ENCODE results near the gene EXOC3L4.
"Not testable (repeated sequence)": the region's sequence is repeated elsewhere in the genome, so short reads cannot be mapped to it uniquely, and the experiment has no call there.

EXOC3L4 gene

DNA sequence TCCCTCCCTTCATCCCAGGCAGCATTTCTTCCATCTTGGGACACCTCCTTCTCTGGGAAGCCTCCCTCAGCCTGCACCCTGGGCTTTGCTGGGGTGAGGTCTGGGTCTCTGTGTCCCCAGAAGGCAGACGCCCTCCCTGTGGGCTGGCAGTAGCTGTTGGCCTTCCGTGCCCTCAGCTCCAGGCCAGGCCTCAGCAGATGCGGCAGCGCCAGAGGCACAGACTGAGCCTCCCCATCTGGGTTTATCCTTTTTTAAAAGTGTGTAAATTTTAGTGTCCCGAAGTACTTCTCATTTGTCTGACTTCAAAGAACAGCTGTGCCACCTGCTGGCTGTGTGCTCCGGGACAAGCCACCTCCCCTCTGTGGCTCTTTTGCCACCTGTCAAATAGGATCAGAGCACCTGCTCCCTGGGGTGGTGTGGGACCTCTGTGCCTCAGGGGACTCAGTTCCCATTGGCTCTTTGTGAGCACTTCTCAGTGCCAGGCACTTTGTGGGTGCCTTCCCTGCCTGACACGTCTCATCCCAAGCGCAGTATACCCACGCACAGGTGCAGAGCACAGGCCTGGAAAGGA lies 11.1 kb downstream of the EXOC3L4 start:
- no peak for DNase-seq (ENCODE audit: low read depth)

DNA sequence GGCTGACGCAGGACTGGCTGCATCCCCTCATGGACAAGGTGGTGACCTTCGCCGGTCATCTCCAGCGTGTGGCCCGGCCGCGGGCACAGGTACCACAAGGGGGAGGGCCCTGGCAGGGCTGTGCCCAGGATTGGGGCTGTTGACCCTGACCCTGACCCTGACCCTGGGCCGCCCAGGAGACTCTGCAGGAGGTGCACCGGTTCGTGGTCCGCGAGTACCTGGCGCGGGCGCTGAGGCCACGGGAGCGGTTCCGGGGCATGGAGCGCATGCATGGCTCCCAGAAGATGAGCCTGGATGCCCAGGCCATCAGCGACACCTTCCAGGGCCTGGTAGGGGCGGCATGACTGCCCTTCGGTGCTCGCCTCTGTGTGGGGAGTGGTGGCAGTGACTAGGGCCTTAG lies 12.9 kb downstream of the EXOC3L4 start:
- DNase-seq (ENCODE audit: low read depth), result no peak

DNA sequence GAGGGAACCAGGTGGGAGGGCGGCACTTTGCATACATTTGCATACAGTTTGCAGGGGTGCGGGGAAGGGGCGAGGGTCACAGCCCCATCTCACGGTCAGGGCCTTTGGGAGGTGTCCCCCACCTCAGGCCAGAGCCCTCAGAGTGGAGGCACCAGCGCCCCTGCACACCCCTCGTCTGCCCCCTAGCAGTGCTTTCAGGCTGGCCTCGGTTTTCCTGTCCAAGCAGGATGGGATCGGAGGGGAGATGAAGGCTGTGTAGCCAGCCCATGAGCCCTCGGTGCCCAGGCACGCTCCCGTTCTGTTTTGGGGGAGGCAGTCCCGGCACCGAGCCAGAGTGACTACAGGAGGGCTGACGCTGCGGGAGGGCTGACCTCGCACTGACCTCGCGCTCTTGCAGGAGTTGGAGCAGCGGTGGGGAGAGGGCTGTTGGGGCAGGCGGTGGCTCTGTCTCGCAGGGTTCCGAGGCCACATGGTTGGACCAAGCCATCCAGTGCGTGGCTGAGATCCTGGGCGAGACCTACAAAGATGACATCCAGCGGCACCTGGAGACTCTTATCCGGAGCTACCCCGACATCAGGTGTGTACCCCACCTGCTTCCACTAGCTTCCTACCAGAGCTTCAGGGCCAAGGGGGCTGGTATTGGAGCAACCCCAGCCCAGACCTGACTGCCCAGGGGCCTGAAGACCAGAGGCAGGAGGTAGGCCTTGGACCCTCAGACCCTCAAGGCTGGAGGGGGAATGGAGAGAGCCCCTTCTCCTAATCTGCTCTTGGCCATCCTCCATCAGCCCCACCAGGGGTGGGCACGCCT lies 13.6 kb downstream of the EXOC3L4 start:
- DNase-seq (ENCODE audit: low read depth), result no peak

DNA sequence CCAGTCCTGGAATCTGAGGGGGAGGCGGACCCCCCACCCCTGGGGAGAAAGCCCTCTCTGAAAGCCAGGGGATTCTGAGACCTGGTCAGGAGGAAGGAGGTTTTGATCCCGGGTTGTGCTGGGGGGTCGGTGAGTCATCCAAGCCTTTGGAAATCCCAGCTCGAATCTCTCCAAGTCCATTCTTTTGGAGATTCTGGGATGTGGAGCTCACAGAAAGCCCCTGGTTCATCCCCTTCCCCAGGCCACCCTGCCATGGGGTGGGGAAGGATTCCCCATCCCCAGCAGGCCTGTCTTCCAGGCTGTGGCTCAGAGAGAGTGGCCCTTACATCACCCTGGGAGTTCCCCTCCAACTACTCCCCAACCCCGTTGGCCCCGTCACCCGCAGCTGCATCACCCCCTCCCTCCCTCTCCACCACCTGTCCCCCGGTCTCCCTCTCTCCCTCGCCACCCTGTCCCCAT lies 14.3 kb downstream of the EXOC3L4 start:
- peak; percentile 39 for DNase-seq (ENCODE audit: low read depth)

DNA sequence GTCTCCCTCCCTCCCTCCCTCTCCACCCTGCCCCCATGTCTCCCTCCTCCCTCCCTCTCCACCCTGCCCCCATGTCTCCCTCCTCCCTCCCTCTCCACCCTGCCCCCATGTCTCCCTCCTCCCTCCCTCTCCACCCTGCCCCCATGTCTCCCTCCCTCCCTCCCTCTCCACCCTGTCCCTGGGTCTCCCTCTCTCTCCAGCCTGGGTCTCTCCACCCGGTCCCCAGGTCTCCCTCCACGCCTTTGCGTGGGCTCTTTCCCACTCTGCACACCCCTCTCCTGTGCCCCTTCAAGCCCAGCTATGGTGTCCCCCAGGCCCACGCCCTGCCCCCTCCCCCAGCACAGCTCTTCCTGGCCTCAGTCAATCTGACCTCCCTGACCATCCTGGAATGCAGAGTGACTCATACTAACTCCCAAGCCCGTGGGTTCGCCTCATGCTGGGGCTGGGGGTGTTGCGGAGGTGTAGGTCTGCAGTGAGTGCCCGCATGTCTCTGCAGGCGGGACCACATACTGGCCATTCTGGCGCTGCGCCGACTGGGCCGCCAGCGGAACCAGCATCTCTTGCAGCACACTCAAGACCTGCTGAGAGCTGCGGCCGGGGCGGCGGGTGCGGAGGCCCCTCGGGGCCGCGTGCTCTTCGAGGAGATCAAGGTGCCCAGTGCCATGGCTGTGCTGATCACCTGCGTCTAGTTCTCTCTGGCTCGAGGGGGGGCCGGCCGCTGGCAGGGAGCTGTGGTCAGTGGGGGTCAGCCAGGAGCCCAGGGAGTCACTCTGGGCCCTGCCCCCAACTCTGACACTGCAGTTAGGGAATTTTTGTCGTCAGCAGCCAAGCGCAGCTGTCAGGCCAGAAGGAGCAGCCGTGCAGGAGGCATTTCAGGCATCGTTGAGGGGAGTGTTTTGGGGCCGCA lies 15.3 kb downstream of the EXOC3L4 start:
- peak; percentile 64 for DNase-seq (ENCODE audit: low read depth)

DNA sequence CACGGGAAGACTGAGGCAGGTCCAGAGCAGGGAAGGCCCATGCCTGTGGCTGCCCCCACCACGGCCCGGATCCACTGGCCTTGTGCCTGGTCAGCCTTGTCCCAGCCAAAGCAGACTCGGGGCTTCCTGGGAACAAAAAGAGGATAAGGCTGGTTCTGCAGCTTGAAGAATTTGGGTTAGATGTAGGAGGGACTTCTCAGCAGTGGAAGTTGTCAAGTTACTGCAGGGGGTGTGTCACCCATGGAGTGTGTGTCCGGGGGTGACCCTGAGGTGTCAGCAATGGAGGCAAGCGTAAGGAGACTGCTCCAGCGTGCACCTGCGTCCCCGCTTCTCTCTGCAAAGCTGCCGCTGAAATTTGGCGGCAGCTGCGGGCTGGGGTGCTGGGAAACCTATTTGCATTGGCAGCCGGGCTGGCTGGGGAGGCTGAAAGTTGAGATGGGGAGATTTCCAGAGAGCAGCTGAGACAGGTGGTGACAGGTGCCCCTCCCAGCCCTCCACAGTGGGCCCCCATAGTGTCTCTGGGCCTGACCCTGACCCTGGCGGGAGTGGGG lies 16.2 kb downstream of the EXOC3L4 start:
- no peak for DNase-seq (ENCODE audit: low read depth)

DNA sequence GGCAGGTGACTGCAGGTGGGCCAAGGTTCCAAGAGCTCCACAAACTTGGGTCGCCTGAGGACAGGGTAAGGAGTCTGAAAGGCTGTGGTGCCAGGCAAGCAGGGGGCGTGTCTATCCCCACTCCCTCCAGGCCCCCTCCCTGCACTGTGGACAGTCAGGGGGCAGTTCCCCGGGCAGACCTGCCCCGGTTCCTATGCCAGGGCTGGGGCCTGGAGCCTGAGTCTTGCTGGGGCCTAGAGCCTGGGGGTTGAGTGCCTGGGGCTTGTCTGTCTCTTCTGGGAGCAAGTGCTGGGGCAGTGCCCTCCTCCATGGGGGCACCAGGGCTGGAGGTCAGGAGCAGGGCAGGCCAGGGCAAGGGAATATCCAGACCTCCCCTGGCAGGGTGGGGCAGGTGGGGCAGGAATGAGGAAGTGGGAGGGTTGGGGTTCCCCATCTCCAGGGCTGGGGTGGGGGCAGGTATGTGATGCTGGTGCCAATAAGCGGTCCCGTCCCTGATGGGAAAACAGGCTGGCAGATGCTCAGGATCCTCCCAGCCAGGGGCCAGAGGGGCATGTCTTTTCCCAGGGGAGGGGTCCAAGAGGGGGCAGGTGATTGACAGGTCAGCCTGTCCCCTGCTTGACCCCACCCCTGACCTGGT lies 16.8 kb downstream of the EXOC3L4 start:
- DNase-seq (ENCODE audit: low read depth), result no peak

DNA sequence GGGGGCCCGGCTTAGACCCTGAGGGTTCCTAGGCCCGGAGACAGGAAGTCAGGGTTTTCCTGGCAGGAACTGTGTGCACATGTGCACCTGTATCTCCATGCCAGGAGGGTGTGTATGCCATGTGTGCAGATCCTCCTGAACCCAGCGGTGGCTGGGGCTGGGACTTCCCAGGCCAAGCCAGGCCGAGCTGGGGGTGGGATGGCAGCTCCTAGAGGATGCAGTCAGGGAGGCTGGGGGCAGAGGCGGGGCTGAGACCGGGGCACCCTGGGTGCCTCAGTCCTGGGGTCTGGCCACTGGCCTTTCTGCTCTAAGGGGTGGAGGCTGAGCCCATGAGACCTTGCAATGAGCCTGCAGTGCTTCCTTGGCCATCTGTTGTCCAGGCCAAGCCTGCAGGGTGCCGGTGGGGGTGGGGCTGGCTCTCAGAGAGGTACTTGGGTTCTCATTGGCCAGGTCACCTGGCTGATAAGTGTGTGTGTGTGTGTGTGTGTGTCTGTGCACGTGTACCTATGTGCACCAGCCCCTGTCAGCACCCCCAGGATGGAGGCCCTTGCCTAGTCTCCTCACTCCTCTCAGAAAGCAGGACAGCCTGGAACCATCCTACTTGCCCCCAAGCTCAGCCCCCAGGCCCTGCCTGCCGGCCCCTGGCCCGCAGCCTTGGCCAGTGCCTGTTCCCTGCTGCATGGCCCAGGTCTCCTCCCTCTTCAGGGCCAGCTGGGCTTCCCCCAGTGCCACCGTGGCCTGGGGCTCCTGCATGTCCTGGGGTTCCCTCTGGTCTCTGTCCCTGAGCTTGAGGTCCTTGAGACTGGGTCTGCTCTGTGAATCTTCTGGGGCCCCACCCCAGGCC lies 18.1 kb downstream of the EXOC3L4 start:
- no peak for DNase-seq (ENCODE audit: low read depth)

DNA sequence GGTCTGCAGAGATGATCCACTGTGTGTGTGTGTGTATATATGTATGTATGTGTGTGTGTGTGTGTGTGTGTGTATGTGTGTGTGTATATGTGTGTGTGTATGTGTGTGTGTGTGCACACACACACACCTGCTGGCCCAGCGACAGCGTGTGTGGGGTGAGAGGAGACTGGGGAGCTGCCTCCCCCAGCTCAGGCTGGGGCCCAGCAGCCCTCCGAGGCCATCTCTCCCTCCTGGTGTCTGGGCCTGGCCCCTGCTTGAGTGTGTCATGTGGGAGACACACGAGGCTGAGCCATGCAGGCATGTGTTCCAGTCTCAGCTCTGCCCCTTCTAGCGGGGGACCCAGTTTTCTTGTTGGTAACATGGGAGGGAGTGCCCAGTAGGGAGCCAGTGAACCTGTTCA lies 18.8 kb downstream of the EXOC3L4 start:
- DNase-seq (ENCODE audit: low read depth), result no peak

DNA sequence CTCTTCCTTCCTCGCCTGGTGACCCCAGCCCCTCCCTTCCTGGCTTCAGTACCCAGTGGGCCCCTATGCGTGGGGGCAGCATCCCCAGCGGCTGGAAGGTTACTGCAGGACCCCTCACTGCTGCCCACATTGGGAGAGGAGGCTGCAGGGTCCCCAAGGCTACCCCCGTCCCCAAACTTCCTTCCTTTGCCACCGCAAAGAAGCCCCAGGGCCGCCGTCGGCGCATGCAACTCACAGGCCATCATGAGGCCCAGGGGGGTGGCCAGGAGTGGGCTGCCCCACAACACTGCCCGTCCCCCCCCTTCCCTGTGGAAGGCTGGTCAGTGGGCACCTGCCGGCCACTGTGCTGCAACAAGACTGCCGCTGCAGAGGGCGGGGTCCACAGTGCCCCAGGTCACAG lies 19.2 kb downstream of the EXOC3L4 start:
- DNase-seq (ENCODE audit: low read depth), result no peak

DNA sequence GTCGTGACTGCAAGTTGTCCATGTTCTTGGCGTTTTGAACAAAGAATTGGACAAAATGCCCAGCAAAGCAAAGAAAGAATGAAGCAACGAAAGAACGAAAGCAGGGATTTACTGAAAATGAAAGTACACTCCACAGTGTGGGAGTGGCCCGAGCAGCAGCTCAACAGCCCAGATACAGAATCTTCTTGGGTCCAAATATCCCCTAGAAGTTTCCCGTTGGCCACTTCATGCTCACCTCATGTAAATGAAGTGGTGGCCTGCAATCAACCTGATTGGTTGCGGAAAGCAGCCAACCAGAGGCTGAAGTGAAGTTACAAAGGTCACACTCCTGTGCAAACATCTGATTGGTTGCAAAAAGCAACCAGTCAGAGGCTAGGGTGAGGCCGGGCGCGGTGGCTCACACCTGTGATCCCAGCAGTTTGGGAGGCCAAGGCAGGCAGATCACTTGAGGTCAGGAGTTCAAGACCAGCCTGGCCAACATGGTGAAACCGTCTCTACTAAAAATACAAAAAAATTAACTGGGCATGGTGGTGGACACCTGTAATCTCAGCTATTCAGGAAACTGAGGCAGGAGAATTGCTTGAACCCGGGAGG lies 20.7 kb downstream of the EXOC3L4 start:
- not testable (repeated sequence) for DNase-seq (ENCODE audit: low read depth)

DNA sequence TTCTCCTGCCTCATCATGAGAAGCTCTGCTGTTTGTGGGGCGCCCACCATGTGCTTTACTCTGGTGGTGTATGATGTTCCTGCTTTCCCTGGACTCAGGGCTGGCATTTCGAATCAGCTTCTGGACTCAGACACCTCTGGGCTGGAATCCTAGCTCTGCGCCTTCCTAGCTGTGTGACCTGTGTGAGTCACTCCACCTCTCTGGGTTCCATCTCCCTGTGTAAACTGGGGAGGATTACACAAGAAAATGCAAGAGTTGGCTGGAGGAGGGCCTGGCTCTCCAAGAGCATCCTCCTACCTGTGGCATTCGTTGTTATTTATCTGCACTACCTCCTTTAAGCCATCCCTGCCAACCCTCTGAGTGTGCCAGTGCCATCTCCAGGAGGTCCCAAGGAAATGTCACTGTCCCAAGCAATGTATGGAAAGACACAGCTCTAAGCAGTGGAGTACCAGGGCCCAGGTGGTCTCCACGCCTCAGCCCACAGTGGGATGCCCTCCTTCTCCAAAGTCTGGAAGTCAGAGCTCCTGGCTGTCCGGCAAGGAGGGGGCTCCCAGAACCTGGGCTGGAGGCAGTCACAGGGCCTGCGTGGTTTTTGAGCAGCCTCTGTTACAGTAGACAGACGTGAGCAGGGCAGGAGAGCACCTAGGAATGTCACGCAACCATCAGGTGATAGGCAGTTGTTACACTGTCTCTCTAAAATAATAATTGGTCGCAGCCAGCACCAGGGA lies 21.5 kb downstream of the EXOC3L4 start:
- DNase-seq (ENCODE audit: low read depth), result no peak

DNA sequence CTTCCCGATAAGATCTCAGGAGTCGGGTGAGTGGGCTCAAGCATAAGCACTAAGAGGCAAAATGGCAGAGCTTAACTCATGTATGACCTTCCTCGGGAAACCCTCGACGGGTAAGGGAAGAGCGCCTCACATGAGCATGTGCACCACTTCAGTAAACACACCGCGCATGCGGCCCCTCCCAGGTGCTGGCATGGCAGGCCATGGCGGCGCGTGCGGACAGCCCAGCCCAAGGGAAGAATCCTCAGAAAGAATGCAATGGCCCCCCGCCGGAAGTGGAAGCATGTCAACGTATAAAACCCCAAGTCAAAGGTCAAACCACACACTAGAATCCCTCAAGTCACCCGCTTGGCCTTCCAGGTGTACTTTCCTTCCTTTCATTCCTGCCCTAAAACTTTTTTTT lies 22.1 kb downstream of the EXOC3L4 start:
- no peak for DNase-seq (ENCODE audit: low read depth)

DNA sequence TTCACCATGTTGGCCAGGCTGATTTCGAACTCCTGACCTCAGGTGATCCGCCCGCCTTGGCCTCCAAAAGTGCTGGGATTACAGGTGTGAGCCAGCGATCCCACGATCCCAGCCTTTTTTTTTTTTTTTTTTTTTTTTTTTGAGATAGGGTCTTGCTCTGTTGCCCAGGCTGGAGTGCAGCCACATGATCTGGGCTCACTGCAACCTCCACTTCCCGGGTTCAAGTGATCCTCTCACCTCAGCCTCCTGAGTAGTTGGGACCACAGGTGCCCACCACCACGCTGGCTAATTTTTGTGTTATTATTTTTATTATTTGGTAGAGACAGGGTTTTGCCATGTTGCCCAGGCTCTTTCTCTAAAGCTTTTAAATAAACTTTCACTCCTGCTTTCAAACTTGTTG lies 23.0 kb downstream of the EXOC3L4 start:
- DNase-seq (ENCODE audit: low read depth), result not testable (repeated sequence)

DNA sequence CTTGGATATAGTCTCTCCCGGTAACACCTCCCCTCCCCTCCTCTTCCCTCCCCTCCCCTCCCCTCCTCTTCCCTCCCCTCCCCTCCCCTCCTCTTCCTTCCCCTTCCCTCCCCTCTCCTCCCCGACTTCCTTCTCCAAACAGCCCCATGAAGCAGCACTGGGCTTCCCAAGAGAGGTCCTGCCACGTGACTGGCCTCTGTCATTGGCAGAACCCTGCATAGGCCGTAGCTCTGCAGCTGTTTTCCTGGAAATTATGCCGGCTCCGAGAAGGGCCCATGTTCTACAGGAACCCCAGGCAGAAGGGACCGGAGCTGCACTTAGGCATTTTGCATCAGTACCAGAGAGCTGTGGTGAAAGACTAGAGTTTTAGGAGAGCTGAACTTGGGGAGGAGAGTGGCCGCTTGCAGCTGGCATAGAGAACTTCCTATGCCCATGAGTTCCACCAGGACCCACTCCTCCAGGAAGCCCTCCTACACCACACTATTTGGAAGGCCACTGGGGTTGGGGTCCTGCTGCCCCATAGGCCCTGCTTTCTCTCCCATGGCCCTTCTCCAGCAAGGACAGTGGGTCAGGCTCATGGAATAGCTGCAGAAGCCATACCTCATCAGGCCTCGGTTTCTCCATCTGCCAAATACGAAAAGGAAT lies 23.6 kb downstream of the EXOC3L4 start:
- DNase-seq (ENCODE audit: low read depth), result no peak

DNA sequence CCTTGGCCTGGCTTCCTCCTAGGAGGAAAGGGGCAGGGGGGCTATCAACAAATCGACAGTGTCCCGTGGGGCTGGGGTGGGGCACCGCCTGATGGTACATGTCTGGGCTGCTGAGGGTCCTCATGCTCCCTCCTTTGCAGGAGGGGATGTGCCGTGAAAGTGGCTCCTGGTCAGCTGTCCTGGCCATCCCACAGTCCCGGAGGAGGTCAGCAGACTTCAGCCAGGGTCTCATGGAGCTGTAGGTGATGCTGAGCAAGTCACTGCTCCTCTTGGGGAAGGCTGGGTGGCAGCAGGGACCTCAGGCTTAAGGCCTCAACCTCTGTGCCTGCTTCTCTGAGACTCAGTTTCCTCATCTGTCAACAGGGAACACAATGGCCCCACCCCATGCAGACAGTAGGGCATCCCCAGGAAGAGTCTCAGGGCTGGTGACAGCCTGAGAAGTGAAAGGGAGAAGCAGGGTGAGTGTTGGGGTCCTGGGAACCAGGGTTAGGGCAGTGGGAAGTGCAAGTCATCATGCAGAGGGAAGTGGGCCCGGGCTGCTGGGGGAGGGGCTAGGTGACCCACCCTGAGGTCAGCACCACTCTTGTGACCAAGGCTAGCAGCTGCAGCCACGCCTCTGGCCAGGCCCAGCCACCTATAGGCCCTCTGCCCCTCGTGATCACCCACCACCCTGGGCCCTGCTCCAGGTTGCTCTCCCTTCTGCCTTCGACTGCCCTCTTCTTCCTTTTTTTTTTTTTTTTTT lies 24.3 kb downstream of the EXOC3L4 start:
- DNase-seq (ENCODE audit: low read depth), result no peak

DNA sequence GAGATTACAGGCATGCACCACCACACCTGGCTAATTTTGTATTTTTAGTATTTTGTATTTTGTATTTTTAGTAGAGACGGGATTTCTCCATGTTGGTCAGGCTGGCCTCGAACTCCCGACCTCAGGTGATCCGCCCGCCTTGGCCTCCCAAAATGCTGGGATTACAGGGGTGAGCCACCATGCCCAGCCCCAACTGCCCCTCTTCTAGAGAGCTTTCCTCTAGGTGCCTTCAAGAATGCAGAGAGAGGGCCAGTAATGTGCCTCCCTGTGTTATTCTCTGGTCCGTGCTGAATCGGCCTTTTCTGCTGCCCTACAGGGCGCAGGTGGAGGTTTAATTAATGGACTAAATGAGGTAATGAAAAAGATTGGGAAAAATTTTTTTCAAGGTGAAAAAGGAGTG lies 25.0 kb downstream of the EXOC3L4 start:
- not testable (repeated sequence) for DNase-seq (ENCODE audit: low read depth)

DNA sequence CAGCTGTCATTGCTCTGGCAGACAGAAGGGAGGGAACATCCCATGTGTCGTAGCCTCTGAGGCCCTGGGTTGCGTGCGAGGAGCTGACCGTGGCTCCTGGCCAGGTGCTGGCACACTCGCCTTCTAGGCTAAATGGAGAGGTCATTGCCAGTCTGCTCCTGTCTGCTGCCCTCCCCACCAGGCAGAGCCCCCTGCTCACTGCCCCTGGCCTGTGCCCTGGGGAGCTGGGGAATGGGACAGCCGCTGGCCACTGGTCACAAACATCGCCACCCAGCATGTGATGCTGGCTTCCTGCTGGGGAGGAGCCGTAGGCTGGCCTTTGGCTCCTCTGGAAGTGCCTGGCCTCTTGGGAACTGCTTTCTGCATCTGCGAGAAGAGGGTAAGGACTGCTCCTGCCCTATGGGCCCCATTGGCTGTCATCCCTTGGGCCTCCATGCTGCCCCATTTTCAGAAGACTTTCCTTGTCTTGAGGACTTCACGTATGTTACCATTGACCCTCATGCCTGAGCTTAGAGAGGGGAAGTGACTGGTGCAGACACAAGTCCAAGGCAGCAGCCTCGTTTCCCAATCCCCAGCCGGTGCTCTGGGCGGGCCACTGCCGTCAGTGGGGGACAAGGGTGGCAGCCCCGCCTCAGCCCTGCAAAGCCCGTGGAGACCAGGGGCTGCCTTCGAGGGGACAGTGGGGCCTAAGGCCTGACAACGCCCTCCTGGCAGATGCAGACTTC lies 26.8 kb downstream of the EXOC3L4 start:
- no peak for DNase-seq (ENCODE audit: low read depth)

Measured in HS-5 (cell line).